IPS-18c (cell line): ENCODE measurements around the gene ATL2.
"Not testable (repeated sequence)": the region's sequence is repeated elsewhere in the genome, so short reads cannot be mapped to it uniquely, and the experiment has no call there.

Experiments
- H3K4me3 ChIP-seq: 2 replicates; pipeline ENCODE4 v1.7.0; 2013; ENCODE audit warnings: low read depth, mild to moderate bottlenecking, low read length, moderate library complexity; ENCODE audit not compliant: insufficient read depth
- H3K9me3 ChIP-seq: one replicate; pipeline ENCODE4 v1.6.1; 2013; ENCODE audit warnings: mild to moderate bottlenecking, low read length, moderate library complexity; ENCODE audit not compliant: control insufficient read depth, insufficient read depth

ATL2 gene

DNA sequence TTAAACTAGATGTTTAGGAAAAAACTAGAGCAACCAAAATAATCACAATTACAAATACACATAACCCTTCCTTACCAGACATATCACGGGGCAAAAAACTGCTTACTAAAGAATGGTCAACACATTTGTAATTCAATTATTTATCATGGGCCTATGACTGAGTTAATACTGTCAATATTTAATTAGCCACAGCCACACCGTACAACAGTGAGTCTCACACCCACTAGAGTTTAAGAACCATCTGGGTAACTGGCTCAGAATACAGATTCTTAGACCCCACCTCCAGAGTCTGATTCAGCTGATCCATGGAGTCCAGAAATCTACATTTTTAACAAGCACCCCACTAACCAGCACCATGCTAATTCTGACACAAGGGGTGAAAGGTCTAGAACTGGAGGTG lies 14.8 kb downstream of the ATL2 start:
- no peak overlapping the region for H3K4me3 ChIP-seq
- no peaks in the 10 kb centered on the region for H3K9me3 ChIP-seq

GRCh38 chr2:38360177-38360576 lies 16.9 kb downstream of the ATL2 start:
- Histone ChIP-seq H3K9me3 (no peaks in the 10 kb centered on the region), H3K4me3 (no peak overlapping the region)

GRCh38 chr2:38353402-38353801 lies 23.7 kb downstream of the ATL2 start:
- Histone ChIP-seq H3K4me3 (no peak overlapping the region), H3K9me3 (no peaks in the 10 kb centered on the region)

GRCh38 chr2:38352336-38352735 lies 24.7 kb downstream of the ATL2 start:
- H3K9me3 ChIP-seq: no peaks in the 10 kb centered on the region
- no peak overlapping the region for H3K4me3 ChIP-seq

- Histone ChIP-seq H3K9me3 (no peaks in the 10 kb centered on the region), H3K4me3 (no peak overlapping the region)
Measured at GRCh38 chr2:38345323-38346038, 31.6 kb downstream of the ATL2 start.

- Histone ChIP-seq H3K4me3 (no peak overlapping the region), H3K9me3 (no peaks in the 10 kb centered on the region)
Measured at GRCh38 chr2:38344813-38345212, 32.3 kb downstream of the ATL2 start.

- Histone ChIP-seq H3K4me3 (no peak overlapping the region), H3K9me3 (no peaks in the 10 kb centered on the region)
Measured at GRCh38 chr2:38343212-38343611, 33.9 kb downstream of the ATL2 start.

GRCh38 chr2:38336621-38337020 lies 40.5 kb downstream of the ATL2 start:
- no peak overlapping the region for H3K4me3 ChIP-seq
- no peaks in the 10 kb centered on the region for H3K9me3 ChIP-seq

GRCh38 chr2:38330754-38331153 lies 46.3 kb downstream of the ATL2 start:
- Histone ChIP-seq H3K9me3 (no peaks in the 10 kb centered on the region), H3K4me3 (no peak overlapping the region)

DNA sequence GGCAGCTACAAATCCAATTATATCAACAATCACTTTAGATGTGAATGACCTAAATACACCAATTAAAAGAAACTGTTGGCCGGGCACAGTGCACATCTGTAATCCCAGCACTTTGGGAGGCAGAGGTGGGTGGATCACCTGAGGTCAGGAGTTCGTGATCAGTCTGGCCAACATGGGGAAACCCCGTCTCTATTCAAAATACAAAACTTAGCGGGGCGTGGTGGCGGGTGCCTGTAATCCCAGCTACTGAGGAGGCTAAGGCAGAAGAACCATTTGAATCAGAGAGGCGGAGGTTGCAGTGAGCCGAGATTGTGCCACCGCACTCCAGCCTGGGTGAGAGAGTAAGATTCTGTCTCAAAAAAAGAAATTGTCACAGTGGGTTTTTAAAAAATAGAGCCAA lies 49.5 kb downstream of the ATL2 start:
- no peaks in the 10 kb centered on the region for H3K9me3 ChIP-seq

DNA sequence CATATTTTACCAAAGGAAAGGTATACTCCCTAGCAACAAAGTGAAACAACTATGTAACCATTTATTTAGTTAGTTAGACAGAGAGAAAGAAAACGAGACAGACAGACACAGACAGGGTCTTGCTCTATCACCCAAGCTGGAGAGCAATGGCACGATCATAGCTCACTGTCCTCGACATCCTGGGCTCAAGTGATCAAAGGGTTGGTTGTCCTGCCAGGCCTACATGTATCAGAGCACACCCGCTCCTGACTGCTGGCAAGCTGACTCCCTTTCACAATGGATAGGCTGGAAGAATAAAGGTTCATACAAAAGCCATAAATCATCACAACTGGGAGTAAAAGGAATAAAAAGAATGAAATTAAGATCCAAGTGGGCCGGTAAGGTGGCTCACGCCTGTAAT lies 53.5 kb downstream of the ATL2 start:
- no peak overlapping the region for H3K4me3 ChIP-seq
- H3K9me3 ChIP-seq: no peaks in the 10 kb centered on the region

More for the DNA sequence above, 49.5 kb downstream of the ATL2 start:
- H3K4me3 ChIP-seq: no peak overlapping the region

DNA sequence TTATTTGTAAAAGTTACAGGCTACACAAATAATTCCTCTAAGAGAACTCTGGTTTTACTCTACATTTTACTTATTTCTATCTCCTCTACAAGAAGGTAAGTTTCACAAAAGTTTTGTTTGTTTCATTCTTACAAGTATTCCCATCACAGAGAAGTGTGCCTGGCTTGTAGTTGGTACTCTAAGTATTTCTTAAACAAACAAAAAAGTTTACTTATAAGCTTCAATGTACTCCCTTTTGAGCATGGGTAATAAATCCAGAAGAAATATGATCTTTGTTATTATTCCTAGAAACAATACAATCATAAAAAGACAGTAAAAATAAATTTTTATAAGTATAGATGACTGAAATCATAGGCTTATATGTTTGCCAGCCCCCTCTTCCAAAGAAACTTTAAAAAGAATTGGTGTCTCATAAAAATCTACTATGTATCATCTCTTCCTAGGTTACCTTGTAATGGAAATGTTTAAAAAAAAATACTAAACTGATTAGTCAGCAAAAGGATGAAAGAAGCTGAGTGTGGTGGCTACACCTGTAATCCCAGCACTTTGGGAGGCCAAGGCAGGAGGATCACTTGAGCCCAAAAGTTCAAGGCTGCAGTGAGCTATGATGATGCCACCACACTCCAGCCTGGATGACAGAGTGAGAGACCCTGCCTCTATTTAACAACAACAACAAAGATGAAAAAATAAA lies 54.7 kb downstream of the ATL2 start:
- no peaks in the 10 kb centered on the region for H3K9me3 ChIP-seq
- no peak overlapping the region for H3K4me3 ChIP-seq

- H3K4me3 ChIP-seq, H3K9me3 ChIP-seq: not testable (repeated sequence)
Measured at GRCh38 chr2:38319240-38319639, 57.8 kb downstream of the ATL2 start.

- Histone ChIP-seq H3K4me3 (no peak overlapping the region), H3K9me3 (no peaks in the 10 kb centered on the region)
Measured at GRCh38 chr2:38317725-38318124, 59.3 kb downstream of the ATL2 start.

GRCh38 chr2:38315707-38316333 lies 61.3 kb downstream of the ATL2 start:
- Histone ChIP-seq H3K9me3 (no peaks in the 10 kb centered on the region), H3K4me3 (no peak overlapping the region)

DNA sequence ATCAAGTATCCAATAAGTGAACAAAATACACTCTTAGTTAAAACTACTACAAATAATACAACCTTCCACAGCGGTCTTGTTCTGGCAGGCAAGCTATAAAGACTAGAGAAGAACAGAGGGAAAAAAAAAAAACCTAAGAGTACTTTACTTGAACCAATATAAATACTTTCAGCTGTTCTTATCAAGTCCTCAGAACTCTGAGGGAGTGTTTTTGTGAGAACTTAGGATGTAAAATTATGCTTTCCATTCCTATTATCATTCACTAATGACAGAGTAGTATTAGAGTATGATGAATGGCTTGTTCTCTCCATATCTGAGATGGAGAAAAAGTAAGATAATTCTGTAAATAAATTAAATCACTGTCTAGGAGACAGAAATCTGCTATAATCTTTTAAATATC lies 68.3 kb downstream of the ATL2 start:
- no peaks in the 10 kb centered on the region for H3K9me3 ChIP-seq
- H3K4me3 ChIP-seq: no peak overlapping the region

DNA sequence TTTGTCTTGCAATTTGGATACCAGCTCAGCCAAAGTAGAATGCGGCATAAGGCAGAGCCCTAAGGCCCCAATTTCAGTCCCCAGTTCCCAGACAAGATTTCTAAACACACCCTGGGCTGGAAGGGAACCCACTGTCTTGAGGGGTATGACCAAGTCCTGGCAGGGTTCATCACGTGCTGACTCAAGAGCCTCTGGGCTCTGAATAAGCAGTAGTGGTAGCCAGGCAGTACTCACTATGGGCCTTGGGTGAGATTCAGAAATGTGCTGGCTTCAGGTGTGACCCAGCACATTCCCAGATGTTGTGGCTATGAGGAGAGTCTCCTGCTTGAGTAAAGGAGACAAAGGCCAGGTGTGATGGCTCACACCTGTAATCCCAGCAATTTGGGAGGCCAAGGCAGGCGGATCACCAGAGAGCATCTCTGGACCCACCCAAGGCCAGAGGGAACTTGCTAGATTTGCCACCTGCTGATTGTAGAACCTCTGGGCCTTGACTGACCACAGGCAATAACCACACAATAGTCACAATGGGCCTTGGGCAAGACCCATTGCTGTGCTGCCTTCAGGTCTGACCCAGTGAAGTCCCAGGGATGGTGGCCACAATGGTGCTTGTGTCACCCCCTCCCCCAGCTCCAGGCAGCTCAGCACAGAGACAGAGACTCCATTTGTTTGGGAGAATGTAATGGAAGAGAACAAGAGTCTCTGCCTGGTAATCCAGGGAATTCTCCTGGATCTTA lies 74.9 kb downstream of the ATL2 start:
- H3K9me3 ChIP-seq: no peaks in the 10 kb centered on the region
- no peak overlapping the region for H3K4me3 ChIP-seq
